Activated CD4-positive, alpha-beta memory T cell treated with anti-CD3 and anti-CD28 coated beads, Interleukin-2, amount 10 ng/mL, durations not matched to agents 7 days and 5 days (primary cell): ENCODE results near the gene FOXE3. TPM values are rescaled to one million over a fixed set of nuclear protein-coding genes. Genes with fewer than 3 reads are reported as not detected.
A peak's percentile ranks its signal among the peaks of the same experiment; 100 is the strongest.

Source experiments
- CTCF ChIA-PET: fragments of 350-600 bp; sonication (Branson Sonifier 250); formaldehyde crosslinking; loops from one replicate; lab custom pipeline; 2021; ENCODE audit warnings: antibody characterized with exemption, inconsistent platforms; lab: Charles Lee
- POLR2A ChIA-PET: fragments of 350-600 bp; sonication (Branson Sonifier 250); formaldehyde crosslinking; loops from one replicate; lab custom pipeline; 2021; ENCODE audit warnings: antibody characterized with exemption; lab: Charles Lee
- DNase-seq: peaks from one replicate; pipeline ENCODE4 v3.0.0-alpha.2; 2020
- H3K27ac Mint-ChIP-seq: one replicate; pipeline ENCODE4 v1.8.0; 2021; ENCODE audit warnings: mild to moderate bottlenecking, mixed read lengths
- H3K27me3 Mint-ChIP-seq: one replicate; pipeline ENCODE4 v1.8.0; 2021; ENCODE audit warnings: mixed read lengths
- H3K36me3 Mint-ChIP-seq: one replicate; pipeline ENCODE4 v1.8.0; 2021; ENCODE audit warnings: low read depth, mixed read lengths
- H3K4me1 Mint-ChIP-seq: one replicate; pipeline ENCODE4 v1.8.0; 2021; ENCODE audit warnings: mixed read lengths
- H3K4me3 Mint-ChIP-seq: one replicate; pipeline ENCODE4 v1.8.0; 2021; ENCODE audit warnings: mild to moderate bottlenecking, mixed read lengths
- H3K9me3 Mint-ChIP-seq: one replicate; pipeline ENCODE4 v1.8.0; 2021; ENCODE audit warnings: mixed read lengths
- total RNA-seq, 2 experiments: library from RNA; stranded (reverse); gene quantifications; one replicate each; pipeline ENCODE4 v1.2.3, GENCODE V29; 2021

Gene FOXE3
- total RNA-seq, 2 experiments from 2014 or later, result not detected

DNA sequence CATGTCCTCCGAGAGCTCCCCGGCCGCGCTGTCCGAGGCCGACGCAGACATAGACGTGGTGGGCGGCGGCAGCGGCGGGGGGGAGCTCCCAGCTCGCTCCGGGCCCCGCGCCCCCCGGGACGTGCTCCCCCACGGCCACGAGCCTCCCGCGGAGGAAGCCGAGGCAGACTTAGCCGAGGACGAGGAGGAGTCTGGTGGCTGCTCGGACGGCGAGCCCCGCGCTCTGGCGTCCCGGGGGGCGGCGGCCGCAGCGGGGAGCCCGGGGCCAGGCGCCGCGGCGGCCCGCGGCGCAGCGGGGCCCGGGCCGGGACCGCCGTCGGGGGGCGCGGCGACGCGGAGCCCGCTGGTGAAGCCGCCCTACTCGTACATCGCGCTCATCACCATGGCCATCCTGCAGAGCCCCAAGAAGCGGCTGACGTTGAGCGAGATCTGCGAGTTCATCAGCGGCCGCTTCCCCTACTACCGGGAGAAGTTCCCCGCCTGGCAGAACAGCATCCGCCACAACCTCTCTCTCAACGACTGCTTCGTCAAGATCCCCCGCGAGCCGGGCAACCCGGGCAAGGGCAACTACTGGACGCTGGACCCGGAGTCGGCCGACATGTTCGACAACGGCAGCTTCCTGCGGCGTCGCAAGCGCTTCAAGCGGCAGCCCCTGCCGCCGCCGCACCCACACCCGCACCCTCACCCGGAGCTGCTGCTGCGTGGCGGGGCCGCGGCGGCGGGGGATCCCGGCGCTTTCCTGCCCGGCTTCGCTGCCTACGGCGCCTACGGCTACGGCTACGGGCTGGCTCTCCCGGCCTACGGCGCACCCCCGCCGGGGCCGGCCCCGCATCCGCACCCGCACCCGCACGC, 22.3 kb downstream of the FOXE3 start:
- Mint-ChIP-seq H3K27ac (peak overlapping the region; percentile 65), H3K4me3 (peak overlapping the region; percentile 93), H3K9me3 (no peaks in the 10 kb centered on the region), H3K4me1 (peaks cover 26% of the 10 kb centered on the region), H3K27me3 (peaks cover 3% of the 10 kb centered on the region), H3K36me3 (peaks cover 29% of the 10 kb centered on the region)
- peak; percentile 47 for DNase-seq
- POLR2A ChIA-PET, result interaction anchor here (1.0 to 3.2 kb wide), 5 partner anchors 11 to 227 kb away, joined by 3 to 22 read pairs (median 17); partner anchors contain the start of genes CMPK1 and STIL
- CTCF ChIA-PET, result interaction anchor here (0.9 to 7.5 kb wide), 41 partner anchors 8 to 1135 kb away, joined by 3 to 91 read pairs (median 5); partner anchors contain the start of genes CMPK1 and STIL

DNA sequence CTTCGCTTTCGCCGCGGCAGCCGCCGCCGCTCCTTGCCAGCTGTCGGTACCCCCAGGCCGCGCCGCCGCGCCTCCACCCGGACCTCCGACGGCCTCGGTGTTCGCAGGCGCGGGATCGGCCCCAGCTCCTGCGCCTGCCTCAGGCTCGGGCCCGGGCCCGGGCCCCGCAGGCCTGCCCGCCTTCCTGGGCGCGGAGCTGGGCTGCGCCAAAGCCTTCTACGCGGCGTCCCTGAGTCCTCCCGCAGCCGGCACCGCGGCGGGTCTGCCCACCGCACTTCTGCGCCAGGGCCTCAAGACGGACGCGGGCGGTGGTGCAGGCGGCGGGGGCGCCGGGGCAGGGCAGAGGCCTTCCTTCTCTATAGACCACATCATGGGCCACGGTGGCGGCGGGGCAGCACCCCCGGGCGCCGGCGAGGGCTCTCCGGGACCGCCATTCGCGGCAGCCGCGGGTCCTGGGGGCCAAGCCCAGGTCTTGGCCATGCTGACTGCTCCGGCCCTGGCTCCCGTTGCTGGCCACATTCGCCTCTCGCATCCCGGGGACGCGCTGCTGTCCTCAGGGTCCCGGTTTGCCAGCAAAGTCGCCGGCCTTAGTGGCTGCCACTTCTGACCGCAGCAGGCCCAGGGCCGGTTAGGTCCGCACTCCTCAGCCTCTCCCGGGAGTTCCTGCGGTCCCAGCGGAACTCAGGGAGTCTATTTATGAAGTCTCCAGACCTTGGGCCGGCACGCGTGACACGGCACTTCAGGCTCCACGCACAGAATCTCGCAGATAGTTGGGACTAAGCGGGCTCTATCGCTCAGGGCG, 23.1 kb downstream of the FOXE3 start:
- no peak for DNase-seq
- peaks cover 3% of the 10 kb centered on the region for H3K27me3 Mint-ChIP-seq
- no peaks in the 10 kb centered on the region for H3K9me3 Mint-ChIP-seq
- H3K4me3 Mint-ChIP-seq, result peak overlapping the region; percentile 39
- H3K27ac Mint-ChIP-seq, result no peak overlapping the region
- H3K4me1 Mint-ChIP-seq, result peaks cover 29% of the 10 kb centered on the region
- CTCF ChIA-PET, result interaction anchor here (1.9 to 7.5 kb wide), 6 partner anchors 10 to 288 kb away, joined by 11 to 91 read pairs (median 28); partner anchors contain the start of gene CMPK1
- H3K36me3 Mint-ChIP-seq, result peaks cover 25% of the 10 kb centered on the region
- POLR2A ChIA-PET, result interaction anchor here (3.1 kb wide), 1 partner anchor 10 kb away, joined by 17 read pairs; no protein-coding TSS in a partner anchor

DNA sequence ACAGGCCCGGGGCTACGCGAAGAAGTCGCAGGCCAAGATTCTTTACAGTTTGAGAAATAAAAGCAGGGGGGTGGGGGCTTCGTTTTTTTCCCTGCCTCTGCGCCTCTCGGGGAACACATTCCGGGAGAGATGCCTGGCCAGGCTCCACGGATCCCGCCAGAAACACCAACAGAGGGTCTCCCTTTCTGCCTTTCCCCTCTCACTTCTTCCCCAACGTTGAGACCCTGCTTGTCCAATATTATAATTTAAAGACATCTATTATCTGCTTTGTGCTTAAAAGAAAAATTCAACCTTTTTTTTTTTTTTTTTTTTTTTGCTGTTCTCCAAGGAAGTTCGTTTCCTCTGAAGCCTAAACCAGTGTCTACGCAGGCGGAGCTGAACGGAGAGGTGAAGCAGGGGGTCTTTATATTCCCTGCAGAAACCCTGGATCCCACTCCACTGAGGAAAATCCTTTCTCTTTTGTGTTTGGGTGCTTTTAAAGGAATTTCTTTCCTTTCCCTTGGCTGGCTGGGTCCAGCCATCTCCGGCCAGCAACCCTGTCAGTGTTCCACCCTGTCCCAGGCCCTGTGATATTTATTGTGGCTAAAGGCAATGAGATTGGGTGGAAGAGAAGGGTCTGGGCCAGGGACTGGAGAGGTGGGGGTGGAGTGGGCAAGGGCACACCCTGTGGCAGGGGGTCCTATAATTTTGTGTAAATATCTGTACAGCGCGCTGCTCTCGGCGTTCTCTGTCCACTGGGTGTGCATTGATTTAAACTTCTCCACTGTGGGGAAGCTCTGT, 23.9 kb downstream of the FOXE3 start:
- ChIA-PET CTCF (interaction anchor here (3.7 kb wide), 1 partner anchor 287 kb away, joined by 11 read pairs; no protein-coding TSS in a partner anchor), POLR2A (no interaction called here)
- no peaks in the 10 kb centered on the region for H3K9me3 Mint-ChIP-seq
- H3K4me3 Mint-ChIP-seq, result peak overlapping the region; percentile 39
- DNase-seq, result no peak
- H3K4me1 Mint-ChIP-seq, result peaks cover 30% of the 10 kb centered on the region
- no peak overlapping the region for H3K27ac Mint-ChIP-seq
- peaks cover 21% of the 10 kb centered on the region for H3K36me3 Mint-ChIP-seq
- H3K27me3 Mint-ChIP-seq, result peaks cover 3% of the 10 kb centered on the region

DNA sequence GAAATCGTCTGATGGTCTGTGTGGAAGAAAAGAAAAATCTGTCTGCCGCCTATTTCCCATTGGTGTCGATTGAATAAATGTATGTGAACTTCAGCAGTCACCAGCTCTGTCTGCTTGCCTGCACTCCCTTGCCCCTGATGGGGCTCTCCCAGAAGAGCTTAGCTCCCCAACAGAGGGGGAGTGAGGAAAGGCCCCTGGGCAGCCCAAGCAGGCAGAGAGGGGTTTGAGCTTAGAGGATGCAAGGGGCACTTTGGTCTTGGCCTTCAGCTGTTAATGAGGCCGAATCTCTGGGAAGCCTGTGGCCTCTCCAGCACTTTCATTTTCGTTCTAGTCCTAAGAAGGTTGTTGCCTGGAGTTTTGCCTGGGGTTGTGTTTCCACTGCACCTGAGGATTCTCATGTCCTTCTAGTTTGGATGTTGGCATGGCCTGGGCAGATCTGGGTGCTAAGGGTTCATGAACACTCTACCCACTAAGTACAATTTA, 24.6 kb downstream of the FOXE3 start:
- Mint-ChIP-seq H3K9me3 (no peaks in the 10 kb centered on the region), H3K27ac (no peak overlapping the region), H3K36me3 (peaks cover 15% of the 10 kb centered on the region), H3K27me3 (peaks cover 3% of the 10 kb centered on the region), H3K4me1 (peaks cover 30% of the 10 kb centered on the region), H3K4me3 (no peak overlapping the region)
- DNase-seq, result no peak
- POLR2A ChIA-PET, result interaction anchor here (1.1 kb wide), 1 partner anchor 9 kb away, joined by 4 read pairs; no protein-coding TSS in a partner anchor
- CTCF ChIA-PET, result interaction anchor here (2.3 to 3.7 kb wide), 2 partner anchors 9 to 286 kb away, joined by 8 to 11 read pairs; no protein-coding TSS in a partner anchor

DNA sequence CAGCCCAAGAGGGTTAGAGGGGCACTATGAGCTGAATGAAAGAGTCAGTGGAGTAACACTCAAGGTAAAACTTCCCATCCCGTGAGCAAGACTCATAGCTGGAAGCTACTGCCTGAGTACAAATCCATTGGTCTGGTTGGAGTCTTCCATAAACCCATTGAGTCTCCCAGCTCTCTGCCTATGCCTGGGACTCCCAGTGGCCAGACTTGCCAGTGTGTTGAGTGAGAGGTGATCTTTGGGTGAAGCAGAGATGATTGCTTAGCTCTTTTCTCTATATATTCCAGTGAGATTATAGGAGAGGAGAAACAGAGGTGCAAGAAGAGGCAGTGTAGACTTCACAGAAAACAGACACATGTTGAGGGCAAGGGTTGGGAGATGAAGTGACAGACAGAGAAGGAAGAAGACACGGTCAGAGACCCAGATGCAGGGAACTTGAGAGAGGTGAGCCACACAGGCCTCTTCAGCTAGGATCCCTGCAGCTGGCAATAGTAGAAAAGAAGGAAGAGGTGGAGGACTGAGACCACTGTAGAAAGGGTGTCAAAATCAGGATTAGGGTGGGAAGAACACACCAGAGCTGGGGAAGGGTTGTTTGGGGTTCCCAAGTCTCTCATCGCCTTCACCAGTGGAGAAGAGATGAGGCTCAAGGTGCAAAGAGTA, 25.5 kb downstream of the FOXE3 start:
- no peak overlapping the region for H3K4me3 Mint-ChIP-seq
- peaks cover 9% of the 10 kb centered on the region for H3K36me3 Mint-ChIP-seq
- ChIA-PET CTCF (interaction anchor here (0.8 to 3.7 kb wide), 3 partner anchors 10 to 285 kb away, joined by 3 to 11 read pairs (median 8); no protein-coding TSS in a partner anchor), POLR2A (interaction anchor here (1.1 kb wide), 1 partner anchor 8 kb away, joined by 4 read pairs; no protein-coding TSS in a partner anchor)
- no peak overlapping the region for H3K27ac Mint-ChIP-seq
- peaks cover 25% of the 10 kb centered on the region for H3K4me1 Mint-ChIP-seq
- H3K9me3 Mint-ChIP-seq, result no peaks in the 10 kb centered on the region
- H3K27me3 Mint-ChIP-seq, result peaks cover 3% of the 10 kb centered on the region
- DNase-seq, result no peak

DNA sequence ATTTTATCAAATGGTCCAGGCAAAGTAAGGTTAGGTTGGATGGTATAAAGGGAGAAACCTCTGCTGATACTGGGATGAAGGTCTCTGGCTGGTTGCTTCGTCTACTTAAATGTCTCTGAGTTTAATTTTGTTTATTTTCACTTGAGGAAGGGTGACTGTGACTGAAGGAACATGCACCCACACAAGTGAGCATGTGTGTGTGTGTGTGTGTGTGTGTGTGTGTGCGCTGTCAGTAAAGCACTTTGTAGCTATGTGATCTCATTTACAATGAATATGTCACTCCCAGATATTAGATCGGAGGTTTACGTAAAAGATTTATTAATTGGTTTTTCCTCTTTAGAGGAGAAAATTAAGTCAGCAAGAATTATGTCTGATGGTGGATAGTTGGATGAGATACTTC, 26.1 kb downstream of the FOXE3 start:
- ChIA-PET POLR2A (no interaction called here), CTCF (interaction anchor here (2.3 to 3.7 kb wide), 2 partner anchors 10 to 284 kb away, joined by 8 to 11 read pairs; no protein-coding TSS in a partner anchor)
- Mint-ChIP-seq H3K4me3 (no peak overlapping the region), H3K4me1 (peaks cover 25% of the 10 kb centered on the region), H3K27me3 (peaks cover 3% of the 10 kb centered on the region), H3K27ac (no peak overlapping the region), H3K36me3 (peaks cover 5% of the 10 kb centered on the region), H3K9me3 (no peaks in the 10 kb centered on the region)
- no peak for DNase-seq

DNA sequence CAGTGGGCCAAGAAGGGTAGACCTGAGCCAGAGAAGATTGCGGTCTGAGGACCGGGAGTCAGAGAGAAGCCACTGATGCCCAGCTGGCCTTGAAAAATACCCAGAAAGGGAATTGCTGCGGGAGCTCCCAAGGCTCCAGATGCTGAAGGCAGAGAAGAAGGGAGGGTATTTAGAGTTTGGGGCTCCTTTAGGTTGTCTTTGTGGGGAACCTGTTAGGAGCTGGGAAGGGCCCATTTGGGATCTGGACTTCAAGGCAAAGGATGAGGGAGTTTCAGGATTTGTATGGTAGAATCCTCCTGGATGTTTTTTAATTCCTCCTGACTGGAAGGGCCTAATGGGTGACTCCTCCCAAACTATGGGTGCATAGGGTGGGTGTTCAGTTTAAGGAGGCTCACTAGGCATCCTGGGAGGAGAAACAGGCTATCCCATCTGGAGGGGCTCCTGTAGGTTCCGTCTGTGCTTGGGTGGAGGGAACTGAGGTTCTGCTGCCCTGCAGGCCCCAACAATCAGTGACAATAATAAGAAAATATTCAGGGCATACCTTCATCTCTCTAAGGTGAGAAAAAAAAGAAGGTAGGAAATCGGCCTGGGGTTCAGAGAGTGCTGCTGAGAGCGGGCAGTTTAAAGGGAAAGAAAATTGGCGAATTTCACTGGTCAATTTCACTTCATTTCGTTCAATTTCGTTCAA, 26.9 kb downstream of the FOXE3 start:
- H3K36me3 Mint-ChIP-seq, result peaks cover 5% of the 10 kb centered on the region
- no peak overlapping the region for H3K4me3 Mint-ChIP-seq
- CTCF ChIA-PET, result interaction anchor here (2.3 to 3.7 kb wide), 2 partner anchors 11 to 284 kb away, joined by 8 to 11 read pairs; no protein-coding TSS in a partner anchor
- peaks cover 25% of the 10 kb centered on the region for H3K4me1 Mint-ChIP-seq
- POLR2A ChIA-PET, result no interaction called here
- peaks cover 5% of the 10 kb centered on the region for H3K27me3 Mint-ChIP-seq
- DNase-seq, result no peak
- H3K27ac Mint-ChIP-seq, result no peak overlapping the region
- H3K9me3 Mint-ChIP-seq, result no peaks in the 10 kb centered on the region

DNA sequence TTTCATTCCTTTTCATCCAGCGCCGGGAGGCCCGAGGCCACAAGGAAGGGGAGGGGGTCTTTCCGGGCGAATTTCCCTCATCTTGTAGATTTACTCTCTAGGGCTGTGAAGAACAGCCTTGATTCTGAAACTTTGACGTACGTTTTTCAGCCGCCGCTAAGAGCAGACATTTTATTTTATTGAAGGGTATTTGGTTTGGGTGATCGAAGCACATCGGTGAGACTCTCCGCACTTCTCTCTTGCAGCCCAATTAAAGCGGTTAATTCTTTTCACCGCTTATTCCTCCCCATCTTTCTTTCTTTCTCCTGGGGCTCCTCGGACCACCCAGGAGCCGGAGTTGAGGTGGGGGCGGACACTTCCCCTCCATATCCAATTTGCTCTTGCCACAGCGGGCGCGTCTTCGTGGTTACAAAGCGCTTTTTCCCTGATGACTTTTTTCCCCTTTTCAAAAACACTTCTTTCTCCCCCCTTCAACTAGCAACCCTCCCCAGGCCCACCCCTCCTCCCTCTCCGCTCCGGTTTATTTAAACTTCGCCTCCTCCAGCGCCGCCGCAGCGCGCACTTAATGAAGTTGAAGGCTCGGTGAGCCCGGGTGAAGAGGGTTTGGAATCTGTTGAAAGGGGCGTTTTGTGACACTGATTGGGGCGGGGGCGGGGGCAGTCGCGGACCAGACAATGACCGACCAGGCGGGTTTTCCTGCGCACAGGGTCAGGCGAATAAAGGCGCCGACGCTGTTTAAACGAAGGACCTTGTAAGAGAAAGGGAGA, 27.6 kb downstream of the FOXE3 start:
- Mint-ChIP-seq H3K4me3 (peak overlapping the region; percentile 60), H3K27ac (peak overlapping the region; percentile 23), H3K9me3 (no peaks in the 10 kb centered on the region), H3K27me3 (peaks cover 9% of the 10 kb centered on the region), H3K36me3 (peaks cover 5% of the 10 kb centered on the region), H3K4me1 (peaks cover 23% of the 10 kb centered on the region)
- CTCF ChIA-PET, result interaction anchor here (0.7 to 1.3 kb wide), 3 partner anchors 7 to 12 kb away, joined by 3 to 7 read pairs (median 3); no protein-coding TSS in a partner anchor
- DNase-seq, result no peak
- POLR2A ChIA-PET, result no interaction called here

DNA sequence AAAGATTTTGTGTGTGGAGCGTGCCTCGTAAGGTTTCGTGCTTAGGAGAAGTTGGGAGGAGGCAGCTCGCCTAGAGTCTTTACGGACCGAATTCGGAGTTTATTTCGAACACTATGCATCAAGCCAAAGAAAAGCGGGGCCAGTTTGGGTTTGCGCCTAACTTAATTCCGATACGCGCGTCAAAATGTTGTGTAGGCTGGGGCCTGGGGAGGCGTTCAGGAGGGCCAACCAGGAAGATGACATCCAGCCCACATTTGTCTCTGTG, 28.1 kb downstream of the FOXE3 start:
- peak overlapping the region; percentile 60 for H3K4me3 Mint-ChIP-seq
- no peak for DNase-seq
- peaks cover 5% of the 10 kb centered on the region for H3K36me3 Mint-ChIP-seq
- CTCF ChIA-PET, result interaction anchor here (0.7 to 1.3 kb wide), 3 partner anchors 8 to 12 kb away, joined by 3 to 7 read pairs (median 3); no protein-coding TSS in a partner anchor
- POLR2A ChIA-PET, result no interaction called here
- H3K27me3 Mint-ChIP-seq, result peaks cover 14% of the 10 kb centered on the region
- peaks cover 23% of the 10 kb centered on the region for H3K4me1 Mint-ChIP-seq
- no peaks in the 10 kb centered on the region for H3K9me3 Mint-ChIP-seq
- peak overlapping the region; percentile 23 for H3K27ac Mint-ChIP-seq

DNA sequence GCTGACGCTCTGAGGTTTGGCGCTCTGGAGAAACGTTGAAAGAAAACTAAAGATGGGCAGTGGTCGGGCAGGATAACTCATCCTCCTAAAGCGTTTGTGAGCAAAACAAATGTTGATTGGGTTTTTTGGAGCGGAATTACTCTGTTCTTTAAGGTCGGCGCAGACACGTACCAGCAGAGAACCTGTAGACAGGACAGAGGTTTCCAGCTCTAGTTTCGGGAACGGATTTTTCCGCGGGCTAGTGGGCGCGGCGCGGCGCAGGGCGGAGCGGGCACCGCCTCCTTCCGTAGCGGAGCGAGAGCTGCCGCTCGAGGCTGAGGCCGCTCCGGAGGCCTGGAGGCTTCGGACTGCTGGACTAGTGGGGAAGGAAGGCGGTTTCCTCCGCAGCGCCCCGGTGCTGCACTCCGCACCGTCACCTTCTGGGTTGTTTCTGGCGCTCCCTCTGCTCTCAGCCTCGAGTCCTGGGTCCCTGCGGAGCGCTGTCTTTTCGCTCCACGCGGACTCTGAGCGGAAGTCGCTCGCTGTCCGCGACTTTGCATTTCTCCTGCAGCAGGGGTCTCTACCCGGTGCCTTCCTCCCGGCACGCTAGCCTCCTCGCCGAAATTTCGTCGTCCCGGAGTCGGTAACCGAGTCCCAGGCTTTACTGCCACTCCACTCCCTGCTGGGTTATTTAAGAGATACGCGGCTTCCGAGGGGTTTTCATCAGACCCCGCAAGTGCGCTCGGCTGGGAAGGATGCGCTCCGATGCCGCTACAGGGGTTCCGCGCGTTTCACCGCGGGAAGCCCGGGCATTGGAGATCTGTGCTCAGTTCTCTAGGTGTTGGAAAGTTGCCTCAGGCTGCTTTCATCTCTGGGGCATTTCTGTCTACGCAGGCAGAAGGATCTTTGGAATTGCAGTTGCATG, 28.7 kb downstream of the FOXE3 start:
- Mint-ChIP-seq H3K4me3 (peak overlapping the region; percentile 60), H3K9me3 (no peaks in the 10 kb centered on the region), H3K27ac (peak overlapping the region; percentile 23), H3K27me3 (peaks cover 20% of the 10 kb centered on the region), H3K36me3 (peaks cover 5% of the 10 kb centered on the region), H3K4me1 (peaks cover 23% of the 10 kb centered on the region)
- ChIA-PET CTCF (interaction anchor here (0.7 to 1.3 kb wide), 3 partner anchors 8 to 13 kb away, joined by 3 to 7 read pairs (median 3); no protein-coding TSS in a partner anchor), POLR2A (no interaction called here)
- DNase-seq, result peak; percentile 33
